ENCODE data around the gene EFHC1. TPM values are rescaled to one million over a fixed set of nuclear protein-coding genes. Genes with fewer than 3 reads are reported as not detected.

Gene EFHC1
- total RNA-seq, 6 donors from 2014 or later: 16.2 to 96.4 (median 21.6) TPM

DNA sequence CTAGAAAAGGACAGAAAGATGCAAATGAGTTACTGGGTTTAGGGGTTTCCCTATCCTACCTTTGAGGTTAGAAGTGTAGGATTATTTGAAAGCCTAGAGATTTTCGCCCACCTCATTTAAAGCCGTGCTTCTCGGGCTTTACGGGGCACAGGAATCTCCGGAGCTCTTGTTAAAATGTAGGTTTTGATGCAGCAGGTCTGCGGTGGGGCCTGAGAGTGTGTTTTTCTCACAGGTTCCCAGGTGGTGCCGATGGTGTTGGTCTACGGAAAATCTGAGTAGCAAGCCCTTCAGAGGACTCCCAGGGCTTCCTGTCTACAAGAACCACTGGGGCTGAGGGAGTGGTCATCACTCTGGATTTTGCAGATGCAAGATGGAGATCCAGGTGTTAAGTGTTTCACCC is 109.2 kb downstream of the EFHC1 start:
- no peaks in the 10 kb centered on the region for H3K9me3 ChIP-seq
- no peaks in the 10 kb centered on the region for H3K4me1 ChIP-seq
- no peak overlapping the region for H3K4me3 ChIP-seq
- peaks cover 0 to 14% (median 3%) of the 10 kb centered on the region in 4 donors for H3K36me3 ChIP-seq
- H3K27me3 ChIP-seq: no peaks in the 10 kb centered on the region
- 94% methylated on average over 8 of the region's 8 CpGs for WGBS, 2 donors
- no peak for ATAC-seq (ENCODE audit: low FRiP score in 2 of 2)
- TF ChIP-seq EP300 (IDR thresholded peaks at IDR 0.05): no peak
- TF ChIP-seq POLR2AphosphoS5 (IDR thresholded peaks at IDR 0.05): no peak
- TF ChIP-seq, protein P1, sequence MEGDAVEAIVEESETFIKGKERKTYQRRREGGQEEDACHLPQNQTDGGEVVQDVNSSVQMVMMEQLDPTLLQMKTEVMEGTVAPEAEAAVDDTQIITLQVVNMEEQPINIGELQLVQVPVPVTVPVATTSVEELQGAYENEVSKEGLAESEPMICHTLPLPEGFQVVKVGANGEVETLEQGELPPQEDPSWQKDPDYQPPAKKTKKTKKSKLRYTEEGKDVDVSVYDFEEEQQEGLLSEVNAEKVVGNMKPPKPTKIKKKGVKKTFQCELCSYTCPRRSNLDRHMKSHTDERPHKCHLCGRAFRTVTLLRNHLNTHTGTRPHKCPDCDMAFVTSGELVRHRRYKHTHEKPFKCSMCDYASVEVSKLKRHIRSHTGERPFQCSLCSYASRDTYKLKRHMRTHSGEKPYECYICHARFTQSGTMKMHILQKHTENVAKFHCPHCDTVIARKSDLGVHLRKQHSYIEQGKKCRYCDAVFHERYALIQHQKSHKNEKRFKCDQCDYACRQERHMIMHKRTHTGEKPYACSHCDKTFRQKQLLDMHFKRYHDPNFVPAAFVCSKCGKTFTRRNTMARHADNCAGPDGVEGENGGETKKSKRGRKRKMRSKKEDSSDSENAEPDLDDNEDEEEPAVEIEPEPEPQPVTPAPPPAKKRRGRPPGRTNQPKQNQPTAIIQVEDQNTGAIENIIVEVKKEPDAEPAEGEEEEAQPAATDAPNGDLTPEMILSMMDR (IDR thresholded peaks at IDR 0.05): no peak
- no peak for TF ChIP-seq POLR2A (IDR thresholded peaks at IDR 0.05)
- H3K27ac ChIP-seq: no peak overlapping the region
- DNase-seq: no peak

DNA sequence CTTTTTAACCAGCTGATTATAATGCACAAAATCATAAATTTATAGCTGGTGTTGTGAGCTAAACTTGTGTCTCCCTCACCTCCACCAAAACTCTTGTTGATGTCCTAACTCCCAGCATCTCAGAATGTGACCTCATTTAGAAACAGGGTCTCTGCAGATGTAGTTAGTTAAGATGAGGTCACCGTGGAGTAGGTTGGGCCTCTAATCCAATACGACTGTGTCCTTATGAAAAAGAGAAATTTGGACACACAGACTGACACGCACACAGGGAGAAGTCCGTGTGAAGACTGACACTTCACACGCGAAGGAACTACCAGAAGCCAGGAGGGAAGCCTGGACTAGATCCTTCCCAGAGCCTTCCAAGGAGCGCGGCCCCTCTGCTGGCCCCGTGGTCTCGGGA is 110.2 kb downstream of the EFHC1 start:
- Histone ChIP-seq H3K9me3 (no peaks in the 10 kb centered on the region), H3K27ac (no peak overlapping the region), H3K27me3 (no peaks in the 10 kb centered on the region), H3K4me3 (no peak overlapping the region), H3K36me3 (peaks cover 0 to 24% (median 10%) of the 10 kb centered on the region in 4 donors), H3K4me1 (peaks cover 0 to 5% (median 0%) of the 10 kb centered on the region in 4 donors)
- 97 to 98% methylated on average over 10 of the region's 10 CpGs for WGBS, 2 donors
- ATAC-seq (ENCODE audit: low FRiP score in 2 of 2): no peak
- TF ChIP-seq POLR2AphosphoS5 (IDR thresholded peaks at IDR 0.05) (no peak), POLR2A (IDR thresholded peaks at IDR 0.05) (no peak), EP300 (IDR thresholded peaks at IDR 0.05) (no peak)
- TF ChIP-seq, protein P1 (IDR thresholded peaks at IDR 0.05): no peak
- DNase-seq: no peak

DNA sequence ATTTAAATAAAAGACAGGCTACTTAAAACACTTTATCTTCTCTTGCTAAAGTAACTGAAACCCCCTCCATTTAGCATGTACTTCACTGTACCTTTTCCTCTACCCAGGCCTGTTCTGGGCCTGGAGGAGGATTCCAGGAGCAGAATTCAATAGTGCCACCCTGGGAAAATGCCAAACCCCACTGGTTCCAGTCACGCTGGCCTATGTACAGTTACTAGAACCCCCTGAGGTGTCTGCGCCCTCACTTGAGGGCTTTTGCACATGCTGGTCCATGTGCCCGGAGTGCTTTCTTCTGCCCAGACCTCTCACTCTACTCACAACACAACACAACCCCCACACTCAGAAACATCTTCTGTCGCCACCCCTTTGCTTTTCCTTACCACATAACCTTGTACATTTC is 111.3 kb downstream of the EFHC1 start:
- Histone ChIP-seq H3K27ac (no peak overlapping the region), H3K27me3 (no peaks in the 10 kb centered on the region), H3K36me3 (peaks cover 0 to 26% (median 11%) of the 10 kb centered on the region in 4 donors), H3K4me3 (no peak overlapping the region), H3K9me3 (no peaks in the 10 kb centered on the region), H3K4me1 (peaks cover 0 to 9% (median 0%) of the 10 kb centered on the region in 4 donors)
- WGBS, 2 donors: 89 to 96% methylated on average over 4 of the region's 4 CpGs
- DNase-seq: no peak
- no peak for TF ChIP-seq POLR2A (IDR thresholded peaks at IDR 0.05)
- no peak for TF ChIP-seq POLR2AphosphoS5 (IDR thresholded peaks at IDR 0.05)
- TF ChIP-seq EP300 (IDR thresholded peaks at IDR 0.05): no peak
- TF ChIP-seq, protein P1 (IDR thresholded peaks at IDR 0.05): no peak
- no peak for ATAC-seq (ENCODE audit: low FRiP score in 2 of 2)

DNA sequence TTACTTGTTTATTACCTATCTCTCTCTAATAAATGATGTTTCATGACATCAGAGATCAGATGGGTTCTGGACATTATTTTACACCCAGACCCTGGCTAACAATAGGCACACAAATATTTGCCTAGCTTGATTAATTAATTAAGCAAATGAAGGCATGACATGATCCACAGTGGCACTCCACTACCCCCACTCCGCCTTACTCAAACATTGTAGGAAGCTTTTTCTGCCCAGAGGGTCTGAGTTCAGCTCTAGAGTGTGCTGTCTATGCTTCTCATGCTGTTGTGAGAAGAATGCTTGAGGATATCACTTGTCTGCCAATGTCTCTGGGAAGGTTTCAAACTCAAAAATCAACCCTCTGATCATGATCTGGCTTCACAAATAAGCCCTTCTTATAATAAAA is 111.7 kb downstream of the EFHC1 start:
- DNase-seq (no peak), ATAC-seq (ENCODE audit: low FRiP score in 2 of 2) (no peak)
- Histone ChIP-seq H3K9me3 (no peaks in the 10 kb centered on the region), H3K27ac (no peak overlapping the region), H3K27me3 (no peaks in the 10 kb centered on the region), H3K4me3 (no peak overlapping the region), H3K4me1 (peaks cover 0 to 9% (median under 1%) of the 10 kb centered on the region in 4 donors), H3K36me3 (peaks cover 0 to 26% (median 11%) of the 10 kb centered on the region in 4 donors)
- no peak for TF ChIP-seq POLR2AphosphoS5 (IDR thresholded peaks at IDR 0.05)
- WGBS, 2 donors: 85 to 87% methylated on average over 1 of the region's 1 CpG

DNA sequence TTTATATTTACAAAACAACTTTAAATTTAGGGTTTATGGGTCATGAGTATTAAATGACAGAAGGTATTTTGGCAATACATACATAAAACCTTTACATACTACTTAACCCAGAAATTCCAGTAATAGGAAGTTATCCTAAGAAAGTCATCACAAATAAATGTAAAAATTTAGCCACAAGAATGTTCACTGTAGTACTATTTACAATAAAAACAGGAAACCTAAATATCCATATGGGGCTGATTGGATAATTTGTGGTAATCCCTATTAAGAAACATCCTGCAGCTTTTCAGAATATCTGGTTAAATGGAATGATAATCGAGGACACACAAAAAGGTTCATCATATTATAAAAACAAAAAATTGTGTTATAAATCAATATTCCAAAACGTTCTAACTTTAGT is 112.3 kb downstream of the EFHC1 start:
- Histone ChIP-seq H3K27ac (no peak overlapping the region), H3K9me3 (no peaks in the 10 kb centered on the region), H3K4me3 (no peak overlapping the region), H3K4me1 (peaks cover under 1 to 9% (median 6%) of the 10 kb centered on the region in 4 donors), H3K36me3 (peaks cover 0 to 26% (median 11%) of the 10 kb centered on the region in 4 donors), H3K27me3 (no peaks in the 10 kb centered on the region)
- 86 to 89% methylated on average over 2 of the region's 2 CpGs for WGBS, 2 donors
- no peak for DNase-seq
- TF ChIP-seq POLR2A (IDR thresholded peaks at IDR 0.05) (no peak), EP300 (IDR thresholded peaks at IDR 0.05) (no peak), POLR2AphosphoS5 (IDR thresholded peaks at IDR 0.05) (no peak)
- TF ChIP-seq, protein P1 (IDR thresholded peaks at IDR 0.05): no peak
- no peak for ATAC-seq (ENCODE audit: low FRiP score in 2 of 2)
